Naive thymus-derived CD4-positive, alpha-beta T cell (primary cell): Measurements from ENCODE around the gene KCNH1. TPM values are rescaled to one million over a fixed set of nuclear protein-coding genes. Genes with fewer than 3 reads are reported as not detected.
A peak's percentile ranks its signal among the peaks of the same experiment; 100 is the strongest.

Source experiments
- ATAC-seq: fragments of 150-1000 bp; cut with Tn5 transposase; 2 replicates; pipeline ENCODE4 v1.10.0; 2021; ENCODE audit warnings: mild to moderate bottlenecking, moderate library complexity
- CTCF ChIA-PET: fragments of 350-600 bp; sonication (Branson Sonifier 250); formaldehyde crosslinking; loops from one replicate; lab custom pipeline; 2021; ENCODE audit warnings: antibody characterized with exemption; lab: Charles Lee
- POLR2A ChIA-PET: fragments of 350-600 bp; sonication (Branson Sonifier 250); formaldehyde crosslinking; loops from one replicate; lab custom pipeline; 2021; ENCODE audit warnings: antibody characterized with exemption, inconsistent platforms; lab: Charles Lee
- DNase-seq, 9 donors: peaks; one replicate each; pipeline versions ENCODE4 v3.0.0 to v3.0.0-alpha.2; 2020 to 2022; ENCODE audit warnings: mixed read lengths in 1 of 9
- H3K27ac ChIP-seq: one replicate; pipeline ENCODE4 v1.7.0; 2013; ENCODE audit warnings: mild to moderate bottlenecking, low read depth, low read length, moderate library complexity
- H3K27me3 ChIP-seq, 2 donors: one replicate each; pipeline ENCODE4 v1.7.0; 2013; ENCODE audit warnings: low read length in 2 of 2, mild to moderate bottlenecking in 2 of 2, moderate library complexity in 2 of 2; ENCODE audit not compliant: control insufficient read depth in 2 of 2, insufficient read depth in 2 of 2
- H3K36me3 ChIP-seq, 3 experiments: 1 replicate in 2 of 3; 2 replicates in 1 of 3; pipeline ENCODE4 v1.7.0; 2013; ENCODE audit warnings: low read length in 3 of 3, mild to moderate bottlenecking in 3 of 3, moderate library complexity in 1 of 3; ENCODE audit not compliant: insufficient read depth in 3 of 3, control insufficient read depth in 2 of 3
- H3K4me1 ChIP-seq, 2 donors: one replicate each; pipeline ENCODE4 v1.7.0; 2013; ENCODE audit warnings: low read length in 2 of 2, mild to moderate bottlenecking in 2 of 2, moderate library complexity in 1 of 2; ENCODE audit not compliant: control insufficient read depth in 2 of 2, insufficient read depth in 2 of 2
- H3K4me3 ChIP-seq: 2 replicates; pipeline ENCODE4 v1.7.0; 2013; ENCODE audit warnings: mild to moderate bottlenecking, low read length
- H3K9me3 ChIP-seq, 3 experiments: 1 replicate in 2 of 3; 2 replicates in 1 of 3; pipeline ENCODE4 v1.7.0; 2013; ENCODE audit warnings: low read length in 3 of 3; ENCODE audit not compliant: control insufficient read depth in 2 of 3
- H3K27ac Mint-ChIP-seq, 9 donors: one replicate each; pipeline ENCODE4 v1.8.0; 2020 to 2022; ENCODE audit warnings: mixed read lengths in 9 of 9, mild to moderate bottlenecking in 8 of 9, moderate library complexity in 5 of 9, inconsistent platforms in 2 of 9
- H3K27me3 Mint-ChIP-seq, 5 donors: one replicate each; pipeline ENCODE4 v1.8.0; 2021 to 2022; ENCODE audit warnings: mixed read lengths in 5 of 5, mild to moderate bottlenecking in 1 of 5
- H3K36me3 Mint-ChIP-seq, 5 donors: one replicate each; pipeline ENCODE4 v1.8.0; 2020 to 2022; ENCODE audit warnings: mixed read lengths in 5 of 5, mild to moderate bottlenecking in 3 of 5, inconsistent platforms in 1 of 5
- H3K4me1 Mint-ChIP-seq, 7 donors: one replicate each; pipeline ENCODE4 v1.8.0; 2020 to 2022; ENCODE audit warnings: mixed read lengths in 7 of 7, mild to moderate bottlenecking in 3 of 7, inconsistent platforms in 1 of 7
- H3K4me3 Mint-ChIP-seq, 10 donors: one replicate each; pipeline ENCODE4 v1.8.0; 2020 to 2022; ENCODE audit warnings: mild to moderate bottlenecking in 10 of 10, mixed read lengths in 10 of 10, moderate library complexity in 6 of 10, inconsistent platforms in 2 of 10
- H3K9me3 Mint-ChIP-seq, 11 donors: one replicate each; pipeline ENCODE4 v1.8.0; 2020 to 2022; ENCODE audit warnings: mixed read lengths in 11 of 11, mild to moderate bottlenecking in 4 of 11, inconsistent platforms in 1 of 11, moderate library complexity in 1 of 11
- intact Hi-C, 2 donors: fragments of 100-400 bp; cut with micrococcal nuclease; formaldehyde crosslinking; loops; one replicate each; pipeline ENCODE4 v1.15.1; 2023
- polyA plus RNA-seq, 2 donors: library from polyadenylated mRNA; unstranded; fragments of 300-500 nt; fragmentation: Illumina TruSeq; gene quantifications; one replicate each; pipeline ENCODE4 v1.2.3, GENCODE V29; 2021
- total RNA-seq, 6 experiments: library from RNA in 5 of 6; stranded (reverse) in 5 of 6; gene quantifications; 1 replicate in 5 of 6; 2 replicates in 1 of 6; pipeline ENCODE4 v1.2.3 and lab custom pipeline; 2021 to 2026

Gene KCNH1
- total and polyA plus RNA-seq, 7 experiments from 2014 or later, result not detected

DNA sequence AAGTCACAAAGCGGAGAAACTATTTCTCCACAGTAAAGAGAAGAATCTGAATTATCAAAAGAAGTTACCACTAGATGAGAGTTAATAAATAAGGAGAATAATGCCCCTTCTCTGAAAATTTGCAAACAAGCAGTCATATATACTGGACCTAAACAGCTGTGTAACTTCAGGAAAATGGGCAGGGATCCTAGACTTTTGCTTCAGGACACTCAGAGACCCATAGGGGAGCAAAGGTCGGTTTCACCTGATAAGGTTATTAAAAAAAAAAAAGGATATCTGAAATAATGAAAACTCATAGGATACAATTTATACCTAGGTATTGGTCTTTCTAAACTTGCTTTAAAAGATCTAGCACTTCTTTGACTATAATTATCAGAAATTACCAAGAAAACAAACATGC is 191.4 kb downstream of the KCNH1 start:
- H3K36me3 Mint-ChIP-seq, result no peaks in the 10 kb centered on the region
- H3K27ac Mint-ChIP-seq, result peak overlapping the region in 1 of 9 donors; percentile 19
- Histone ChIP-seq H3K4me3 (no peak overlapping the region), H3K9me3 (no peaks in the 10 kb centered on the region), H3K4me1 (no peaks in the 10 kb centered on the region), H3K27me3 (no peaks in the 10 kb centered on the region), H3K36me3 (no peaks in the 10 kb centered on the region), H3K27ac (no peak overlapping the region)
- H3K4me1 Mint-ChIP-seq, result peaks cover 0 to 6% (median 4%) of the 10 kb centered on the region in 7 donors
- H3K4me3 Mint-ChIP-seq, result no peak overlapping the region
- H3K9me3 Mint-ChIP-seq, result no peaks in the 10 kb centered on the region
- H3K27me3 Mint-ChIP-seq, result peaks cover 0 to 11% (median 5%) of the 10 kb centered on the region in 5 donors
- CTCF ChIA-PET, result no interaction called here
- POLR2A ChIA-PET, result no interaction called here
- DNase-seq (no peak), ATAC-seq (no peak)
- intact Hi-C loops, result no loop called here

DNA sequence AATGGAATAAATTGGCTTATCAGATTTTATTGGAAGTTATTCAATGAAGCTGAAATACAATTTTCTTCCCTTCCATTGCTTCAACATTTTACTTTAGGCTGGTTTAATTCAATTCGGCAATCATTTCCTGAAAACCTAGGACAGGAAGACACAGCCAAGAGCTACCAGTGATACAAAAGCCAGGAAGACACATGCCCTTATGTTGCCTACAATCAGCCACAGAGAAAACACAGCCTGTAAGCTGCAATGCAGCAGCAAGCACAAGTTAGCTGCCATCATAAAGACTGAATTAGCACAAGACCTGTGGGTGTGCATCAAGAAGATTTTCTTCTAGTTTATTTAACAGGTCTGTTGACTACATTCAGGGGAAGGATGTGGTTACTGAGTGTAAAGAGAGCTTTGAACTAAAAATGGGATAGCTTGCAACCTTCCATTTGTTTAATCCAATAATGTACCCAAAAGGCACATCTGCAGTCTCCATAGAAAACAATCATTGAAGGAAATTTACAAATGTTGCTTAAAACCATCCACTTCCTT is 193.8 kb downstream of the KCNH1 start:
- ATAC-seq (no peak), DNase-seq (peak in 1 of 9 donors; percentile 1)
- Histone ChIP-seq H3K9me3 (no peaks in the 10 kb centered on the region), H3K36me3 (no peaks in the 10 kb centered on the region), H3K27ac (no peak overlapping the region), H3K4me3 (no peak overlapping the region), H3K4me1 (no peaks in the 10 kb centered on the region), H3K27me3 (no peaks in the 10 kb centered on the region)
- ChIA-PET CTCF (no interaction called here), POLR2A (no interaction called here)
- H3K27me3 Mint-ChIP-seq, result no peaks in the 10 kb centered on the region
- peak overlapping the region in 2 of 10 donors; percentile 6 to 17 for H3K4me3 Mint-ChIP-seq
- no peaks in the 10 kb centered on the region for H3K9me3 Mint-ChIP-seq
- intact Hi-C loops, result no loop called here
- peak overlapping the region in 1 of 9 donors; percentile 43 for H3K27ac Mint-ChIP-seq
- no peaks in the 10 kb centered on the region for H3K36me3 Mint-ChIP-seq
- H3K4me1 Mint-ChIP-seq, result peaks cover 0 to 6% (median 4%) of the 10 kb centered on the region in 7 donors

DNA sequence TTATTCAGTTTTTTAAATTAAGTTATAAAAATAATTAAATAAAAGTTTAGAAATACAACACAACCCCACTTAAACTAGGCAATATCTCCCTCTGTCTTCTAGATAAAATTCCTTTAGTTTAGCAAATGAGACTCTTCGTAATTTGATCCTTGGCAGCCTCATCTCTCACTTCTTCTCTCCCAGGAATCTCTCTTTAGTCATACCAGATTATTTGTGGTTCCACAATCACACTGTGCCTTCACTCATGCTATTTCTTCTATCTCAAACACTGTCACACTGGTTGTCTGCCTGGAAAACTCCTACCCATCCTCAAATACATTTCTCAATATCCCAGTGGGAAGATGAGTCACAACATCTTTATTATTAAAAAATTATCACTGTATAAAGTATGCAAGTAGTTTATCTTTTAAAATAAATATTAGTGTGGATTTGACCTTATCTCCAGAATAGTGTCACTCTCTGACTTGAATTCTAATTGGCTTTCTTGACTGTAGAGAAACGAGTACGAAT is 195.5 kb downstream of the KCNH1 start:
- H3K36me3 Mint-ChIP-seq, result no peaks in the 10 kb centered on the region
- CTCF ChIA-PET, result no interaction called here

DNA sequence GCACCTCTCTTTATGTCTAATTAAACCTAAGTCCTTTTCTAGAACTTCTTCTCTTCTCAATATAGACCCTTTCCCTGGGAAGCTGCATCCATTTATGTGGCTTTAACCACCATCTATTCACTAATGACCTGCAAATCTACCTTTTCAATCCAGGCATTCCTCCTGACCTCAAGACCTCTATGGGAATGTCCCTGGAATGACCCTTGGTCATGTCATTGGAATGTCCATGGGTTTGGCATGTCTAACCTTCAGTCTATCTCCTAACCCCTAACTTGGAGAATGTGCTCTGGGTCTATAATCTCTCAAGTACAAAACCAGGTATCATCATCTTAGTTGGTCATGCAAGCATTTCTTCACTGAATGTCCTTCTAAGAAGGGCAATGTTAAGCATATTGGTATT is 196.1 kb downstream of the KCNH1 start:
- H3K4me3 Mint-ChIP-seq, result no peak overlapping the region
- no peaks in the 10 kb centered on the region for H3K9me3 Mint-ChIP-seq
- ChIA-PET CTCF (interaction anchor here (0.6 kb wide), 1 partner anchor 16 kb away, joined by 3 read pairs; no protein-coding TSS in a partner anchor), POLR2A (no interaction called here)
- Histone ChIP-seq H3K27me3 (no peaks in the 10 kb centered on the region), H3K4me3 (no peak overlapping the region), H3K9me3 (no peaks in the 10 kb centered on the region), H3K27ac (no peak overlapping the region), H3K36me3 (no peaks in the 10 kb centered on the region), H3K4me1 (no peaks in the 10 kb centered on the region)
- DNase-seq (no peak), ATAC-seq (no peak)
- H3K27ac Mint-ChIP-seq, result no peak overlapping the region
- intact Hi-C loops, result loop anchor here in 1 of 2 donors (2.0 kb wide), 1 partner anchor 33 kb away; no protein-coding TSS in a partner anchor
- no peaks in the 10 kb centered on the region for H3K27me3 Mint-ChIP-seq
- no peaks in the 10 kb centered on the region for H3K36me3 Mint-ChIP-seq
- H3K4me1 Mint-ChIP-seq, result peaks cover 0 to 6% (median 4%) of the 10 kb centered on the region in 7 donors

More for the DNA sequence above, 195.5 kb downstream of the KCNH1 start:
- ATAC-seq (no peak), DNase-seq (no peak)
- no peaks in the 10 kb centered on the region for H3K36me3 ChIP-seq
- no peaks in the 10 kb centered on the region for H3K9me3 Mint-ChIP-seq
- H3K27ac ChIP-seq, result no peak overlapping the region
- no peaks in the 10 kb centered on the region for H3K27me3 ChIP-seq
- no peak overlapping the region for H3K4me3 ChIP-seq
- H3K27ac Mint-ChIP-seq, result no peak overlapping the region
- no peaks in the 10 kb centered on the region for H3K4me1 ChIP-seq
- no peaks in the 10 kb centered on the region for H3K27me3 Mint-ChIP-seq
- intact Hi-C loops, result loop anchor here in 1 of 2 donors (2.0 kb wide), 1 partner anchor 32 kb away; no protein-coding TSS in a partner anchor
- POLR2A ChIA-PET, result no interaction called here
- peaks cover 0 to 6% (median 4%) of the 10 kb centered on the region in 7 donors for H3K4me1 Mint-ChIP-seq
- H3K4me3 Mint-ChIP-seq, result no peak overlapping the region
- H3K9me3 ChIP-seq, result no peaks in the 10 kb centered on the region

DNA sequence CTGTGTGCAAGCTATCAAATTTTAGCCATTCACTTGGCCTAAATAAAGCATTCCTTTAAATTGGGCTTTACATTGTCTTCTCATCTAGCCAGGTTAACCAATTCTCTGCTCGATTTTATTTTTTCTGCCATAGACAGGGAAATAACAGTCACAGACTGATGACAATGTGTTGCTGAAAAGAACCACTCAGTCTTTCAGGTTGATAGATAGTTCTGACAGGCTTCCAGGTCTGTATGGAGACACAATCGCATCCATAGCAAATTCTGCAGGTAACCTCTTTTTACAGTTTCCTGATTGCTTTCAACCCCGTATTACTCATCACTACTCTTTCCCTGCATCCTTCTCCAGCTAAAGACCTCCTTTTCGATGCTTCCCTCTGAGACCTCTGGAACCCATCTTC is 198.0 kb downstream of the KCNH1 start:
- Histone ChIP-seq H3K36me3 (no peaks in the 10 kb centered on the region), H3K4me1 (no peaks in the 10 kb centered on the region), H3K9me3 (no peaks in the 10 kb centered on the region), H3K4me3 (no peak overlapping the region), H3K27ac (no peak overlapping the region), H3K27me3 (no peaks in the 10 kb centered on the region)
- DNase-seq, result no peak
- peaks cover 0 to 6% (median 2%) of the 10 kb centered on the region in 7 donors for H3K4me1 Mint-ChIP-seq
- intact Hi-C loops, result no loop called here
- H3K27me3 Mint-ChIP-seq, result peaks cover 0 to 2% (median 0%) of the 10 kb centered on the region in 5 donors
- no peak overlapping the region for H3K27ac Mint-ChIP-seq
- no peak for ATAC-seq
- H3K9me3 Mint-ChIP-seq, result peaks cover 0 to 6% (median 0%) of the 10 kb centered on the region in 11 donors
- H3K36me3 Mint-ChIP-seq, result no peaks in the 10 kb centered on the region
- H3K4me3 Mint-ChIP-seq, result no peak overlapping the region
- CTCF ChIA-PET, result no interaction called here
- POLR2A ChIA-PET, result interaction anchor here (0.7 kb wide), 1 partner anchor 57 kb away, joined by 3 read pairs; no protein-coding TSS in a partner anchor

DNA sequence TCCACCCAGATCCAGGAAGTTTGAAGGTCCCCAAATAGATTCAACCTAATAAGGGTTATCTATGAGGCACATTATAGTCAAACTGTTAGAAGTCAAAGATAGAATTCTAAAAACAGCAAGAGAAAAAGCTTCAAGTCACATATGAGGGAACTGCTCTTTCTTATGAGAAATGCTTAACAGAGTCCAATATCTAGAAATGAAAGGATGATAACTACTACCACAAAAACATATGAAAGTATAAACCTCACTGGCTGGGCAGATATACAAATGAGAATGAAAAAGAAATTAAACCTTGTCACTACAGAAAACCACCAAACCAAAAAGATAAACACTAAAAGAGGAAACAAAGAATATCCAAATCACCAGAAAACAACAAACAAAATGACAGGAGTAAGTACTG is 201.8 kb downstream of the KCNH1 start:
- Mint-ChIP-seq H3K36me3 (no peaks in the 10 kb centered on the region), H3K9me3 (peaks cover 0 to 26% (median 5%) of the 10 kb centered on the region in 11 donors), H3K27ac (no peak overlapping the region), H3K4me3 (no peak overlapping the region), H3K27me3 (peaks cover 0 to 21% (median 6%) of the 10 kb centered on the region in 5 donors), H3K4me1 (no peaks in the 10 kb centered on the region)
- CTCF ChIA-PET, result no interaction called here
- intact Hi-C loops, result no loop called here
- POLR2A ChIA-PET, result no interaction called here
- DNase-seq, result no peak
- Histone ChIP-seq H3K27me3 (no peaks in the 10 kb centered on the region), H3K4me3 (no peak overlapping the region), H3K4me1 (no peaks in the 10 kb centered on the region), H3K36me3 (no peaks in the 10 kb centered on the region), H3K9me3 (no peaks in the 10 kb centered on the region), H3K27ac (no peak overlapping the region)
- ATAC-seq, result no peak

DNA sequence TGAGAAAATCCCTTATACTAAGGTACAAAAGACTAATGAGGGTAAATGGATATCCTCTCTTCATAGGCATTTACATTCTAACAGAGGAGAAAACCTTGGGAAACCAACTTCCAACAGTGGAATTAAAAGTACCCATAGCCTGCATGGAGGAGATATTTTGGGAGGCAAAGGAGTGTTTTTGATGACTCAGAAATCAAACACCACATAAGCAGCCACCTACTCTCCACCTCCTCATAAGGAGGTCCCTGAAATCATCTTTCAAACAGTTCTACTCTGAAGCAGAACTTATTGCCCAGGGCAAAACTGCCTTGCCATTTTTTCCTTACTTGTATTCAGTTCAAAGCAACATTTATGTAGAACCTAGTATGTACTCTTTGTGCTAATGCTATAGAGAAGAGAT is 211.3 kb downstream of the KCNH1 start:
- Histone ChIP-seq H3K9me3 (no peaks in the 10 kb centered on the region), H3K36me3 (no peaks in the 10 kb centered on the region), H3K27me3 (no peaks in the 10 kb centered on the region), H3K27ac (no peak overlapping the region), H3K4me1 (no peaks in the 10 kb centered on the region), H3K4me3 (no peak overlapping the region)
- H3K4me3 Mint-ChIP-seq, result no peak overlapping the region
- ChIA-PET CTCF (no interaction called here), POLR2A (no interaction called here)
- DNase-seq (no peak), ATAC-seq (no peak)
- no peaks in the 10 kb centered on the region for H3K4me1 Mint-ChIP-seq
- intact Hi-C loops, result no loop called here
- peaks cover 3 to 47% (median 24%) of the 10 kb centered on the region in 5 donors for H3K27me3 Mint-ChIP-seq
- peaks cover 2 to 29% (median 14%) of the 10 kb centered on the region in 11 donors for H3K9me3 Mint-ChIP-seq
- no peak overlapping the region for H3K27ac Mint-ChIP-seq
- H3K36me3 Mint-ChIP-seq, result peaks cover 0 to 6% (median 0%) of the 10 kb centered on the region in 5 donors
